Measurements from ENCODE around the gene LIM2. TPM values are rescaled to one million over a fixed set of nuclear protein-coding genes. Genes with fewer than 3 reads are reported as not detected.

The LIM2 gene
- total RNA-seq, 1 donor from 2014 or later: not detected

Other genes starting within 250 kb of the LIM2 start
- 2.0 TPM for gene SIGLEC7, start 245.7 kb downstream of the LIM2 start, total RNA-seq
- gene CD33, start 162.9 kb downstream of the LIM2 start, total RNA-seq: 10.7 TPM
- gene SIGLECL1, start 136.9 kb downstream of the LIM2 start, total RNA-seq: not detected
- not detected for gene IGLON5, start 76.3 kb downstream of the LIM2 start, total RNA-seq
- gene VSIG10L, start 45.8 kb downstream of the LIM2 start, total RNA-seq: 1.8 TPM
- 65.0 TPM for gene ETFB, start 21.6 kb downstream of the LIM2 start, total RNA-seq
- gene CLDND2, start 19.0 kb downstream of the LIM2 start, total RNA-seq: 2.4 TPM
- gene NKG7, start 15.3 kb downstream of the LIM2 start, total RNA-seq: 8.9 TPM
- gene C19orf84, start 2.6 kb upstream of the LIM2 start, total RNA-seq: not detected
- 3.2 TPM for gene SIGLEC10, start 29.7 kb upstream of the LIM2 start, total RNA-seq
- gene SIGLEC8, start 70.5 kb upstream of the LIM2 start, total RNA-seq: 0.49 TPM
- gene CEACAM18, start 90.6 kb upstream of the LIM2 start, total RNA-seq: not detected
- not detected for gene SIGLEC12, start 113.8 kb upstream of the LIM2 start, total RNA-seq
- gene SIGLEC6, start 143.7 kb upstream of the LIM2 start, total RNA-seq: 2.4 TPM
- 17.9 TPM for gene ZNF175, start 183.3 kb upstream of the LIM2 start, total RNA-seq
- gene SIGLEC5, start 242.4 kb upstream of the LIM2 start, total RNA-seq: not detected